AG09319 (cell line): Measurements from ENCODE around the gene ABCD1.
"Not testable (repeated sequence)": the region's sequence is repeated elsewhere in the genome, so short reads cannot be mapped to it uniquely, and the experiment has no call there.

Source experiments
- DNase-seq: peaks from one replicate; pipeline ENCODE4 v3.0.0-alpha.2; 2010; ENCODE audit warnings: low read depth; ENCODE audit errors: extremely low read depth
- CTCF ChIP-seq: IDR thresholded peaks from 2 replicates; pipeline ENCODE4 v1.5.1; 2011; ENCODE audit warnings: low read depth, mild to moderate bottlenecking, inconsistent platforms, low read length, moderate library complexity

ABCD1 gene

DNA sequence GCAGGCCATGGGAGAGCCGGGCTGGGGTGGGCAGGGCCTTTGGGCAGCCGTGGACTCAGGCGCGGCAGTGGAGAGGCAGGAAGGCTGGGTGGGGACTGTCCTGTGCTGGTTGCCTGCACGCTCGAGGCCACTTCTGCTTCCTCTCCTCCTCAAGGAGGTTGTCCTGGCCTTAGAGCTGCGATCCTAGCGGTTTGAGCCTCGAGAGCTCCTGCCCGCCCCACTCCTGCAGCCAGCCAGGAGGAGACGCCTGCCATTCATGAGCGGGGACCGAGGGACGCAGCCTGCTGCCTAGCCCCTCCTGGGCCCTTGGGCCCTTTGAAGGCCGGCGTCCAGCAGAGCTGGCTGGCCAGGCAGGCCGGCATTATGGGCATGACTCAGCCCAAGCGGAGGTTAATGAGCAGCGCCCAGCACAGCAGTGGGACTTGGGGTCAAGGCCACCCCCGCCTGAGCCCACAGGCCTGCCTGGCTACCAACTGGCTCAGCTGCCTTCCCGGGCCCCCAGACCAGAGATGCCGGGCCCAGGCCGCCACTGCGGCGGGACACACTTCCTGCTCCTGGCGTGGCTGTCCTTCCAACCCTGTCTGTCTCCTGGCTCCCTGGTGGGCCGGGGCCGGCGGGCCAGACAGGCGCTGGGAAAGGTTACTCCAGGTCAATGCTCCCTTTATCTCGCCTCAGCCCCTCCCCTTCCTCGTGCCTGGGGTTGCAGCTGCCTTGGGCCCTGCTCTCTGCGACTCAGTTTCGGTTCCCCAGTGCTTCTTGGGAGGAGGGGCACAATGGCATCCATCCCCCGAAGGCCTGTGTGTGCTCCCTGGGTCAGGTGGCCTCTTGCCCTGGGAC lies 1.8 kb downstream of the ABCD1 start:
- no peak for DNase-seq
- TF ChIP-seq CTCF: no peak

DNA sequence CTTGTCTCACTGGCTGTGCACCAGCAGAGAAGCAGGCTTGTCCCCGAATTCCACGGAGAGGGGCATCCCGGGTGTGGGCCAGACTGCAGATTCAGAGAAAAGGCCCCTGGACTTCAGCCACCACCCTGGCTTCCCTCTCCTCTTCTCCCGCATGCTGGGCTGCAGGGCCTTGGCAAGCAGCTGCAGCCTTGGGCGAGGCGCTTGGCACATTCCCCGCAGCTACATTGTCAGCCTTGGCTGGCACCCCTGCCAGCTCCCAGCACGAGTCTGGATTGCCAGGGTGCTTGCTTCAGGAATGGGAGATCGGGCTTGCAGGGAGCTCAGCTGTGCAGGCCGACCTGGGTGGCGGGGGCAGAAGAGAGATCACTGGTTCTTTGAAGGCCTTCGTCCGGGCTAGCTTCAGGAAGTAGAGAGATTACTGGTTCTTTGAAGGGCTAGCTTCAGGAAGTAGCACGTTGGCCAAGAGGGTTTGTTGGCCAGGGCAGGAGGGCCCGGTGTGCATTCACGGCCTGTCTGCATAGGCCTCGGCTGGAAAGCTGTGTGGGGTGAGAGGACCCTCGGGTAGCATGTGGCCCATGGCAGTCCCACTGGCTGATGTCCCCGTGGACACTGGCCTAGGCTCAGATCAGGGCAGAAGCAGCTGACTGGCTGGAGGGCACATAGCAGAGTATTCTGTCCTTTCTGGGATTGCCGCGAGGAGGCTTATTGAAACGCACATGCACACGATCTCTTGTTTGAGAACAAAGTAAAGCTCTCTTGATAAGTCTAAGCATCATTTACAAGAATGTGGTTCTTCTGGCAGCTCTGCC lies 2.7 kb downstream of the ABCD1 start:
- DNase-seq: no peak
- no peak for TF ChIP-seq CTCF

DNA sequence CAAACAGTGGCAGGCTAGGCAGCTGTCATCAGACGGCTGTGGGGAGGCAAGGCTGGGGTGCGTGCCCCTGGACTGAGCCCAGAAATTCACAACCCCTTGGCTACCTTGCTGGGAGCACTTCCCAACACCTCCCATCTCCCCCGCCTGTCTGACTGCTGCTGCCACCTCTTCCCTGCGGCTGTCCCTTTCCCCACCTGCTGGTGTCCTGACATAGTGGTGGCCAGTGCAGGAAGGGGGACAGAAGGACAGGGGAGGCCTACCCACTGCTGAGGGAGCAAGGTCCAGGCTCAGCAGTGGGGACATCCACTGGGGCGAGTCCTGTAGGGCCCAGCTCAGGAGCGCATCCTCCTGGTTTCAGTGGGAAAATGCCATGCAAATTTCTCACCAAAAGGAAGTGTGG lies 3.4 kb downstream of the ABCD1 start:
- no peak for DNase-seq
- no peak for TF ChIP-seq CTCF

DNA sequence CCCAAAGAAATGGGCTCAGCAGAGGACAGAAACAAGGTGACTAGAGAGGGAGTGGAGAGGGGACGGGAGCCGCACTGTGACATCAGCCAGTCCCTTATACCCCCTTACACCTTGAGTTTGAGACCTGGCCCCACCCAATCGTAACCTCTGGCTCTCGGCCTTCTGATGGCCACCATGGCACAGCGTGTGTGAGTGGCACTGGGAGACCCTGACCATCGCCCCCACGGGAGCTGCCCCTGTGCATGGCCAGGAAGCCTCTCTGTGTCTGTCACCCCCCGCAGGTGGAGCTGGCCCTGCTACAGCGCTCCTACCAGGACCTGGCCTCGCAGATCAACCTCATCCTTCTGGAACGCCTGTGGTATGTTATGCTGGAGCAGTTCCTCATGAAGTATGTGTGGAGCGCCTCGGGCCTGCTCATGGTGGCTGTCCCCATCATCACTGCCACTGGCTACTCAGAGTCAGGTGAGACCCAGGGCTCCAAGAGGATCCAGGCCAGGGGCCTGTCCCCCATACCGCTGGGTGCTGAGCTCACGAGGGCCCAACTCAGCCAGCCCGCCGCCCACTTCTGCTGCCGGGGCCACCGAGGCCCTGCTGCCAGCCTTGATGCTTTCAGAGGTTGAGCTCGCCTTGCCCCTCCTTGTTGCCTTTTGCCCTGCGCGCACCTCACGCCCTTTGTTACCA lies 4.4 kb downstream of the ABCD1 start:
- DNase-seq: no peak
- TF ChIP-seq CTCF: no peak

DNA sequence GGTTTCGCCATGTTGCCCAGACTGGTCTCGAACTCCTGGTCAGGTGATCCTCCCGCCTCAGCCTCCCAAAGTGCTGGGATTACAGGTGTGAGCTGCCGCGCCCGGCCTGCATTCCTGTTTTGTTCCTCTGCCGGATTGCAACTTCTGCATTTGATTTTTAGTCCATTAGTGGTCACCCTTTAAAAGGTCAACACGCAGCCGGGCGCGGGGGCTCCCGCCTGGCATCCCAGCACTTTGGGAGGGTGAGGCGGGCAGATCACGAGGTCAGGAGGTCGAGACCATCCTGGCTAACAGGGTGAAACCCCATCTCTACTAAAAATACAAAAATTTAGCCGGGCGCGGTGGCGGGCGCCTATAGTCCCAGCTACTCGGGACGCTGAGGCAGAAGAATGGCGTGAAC lies 5.5 kb downstream of the ABCD1 start:
- DNase-seq: not testable (repeated sequence)

DNA sequence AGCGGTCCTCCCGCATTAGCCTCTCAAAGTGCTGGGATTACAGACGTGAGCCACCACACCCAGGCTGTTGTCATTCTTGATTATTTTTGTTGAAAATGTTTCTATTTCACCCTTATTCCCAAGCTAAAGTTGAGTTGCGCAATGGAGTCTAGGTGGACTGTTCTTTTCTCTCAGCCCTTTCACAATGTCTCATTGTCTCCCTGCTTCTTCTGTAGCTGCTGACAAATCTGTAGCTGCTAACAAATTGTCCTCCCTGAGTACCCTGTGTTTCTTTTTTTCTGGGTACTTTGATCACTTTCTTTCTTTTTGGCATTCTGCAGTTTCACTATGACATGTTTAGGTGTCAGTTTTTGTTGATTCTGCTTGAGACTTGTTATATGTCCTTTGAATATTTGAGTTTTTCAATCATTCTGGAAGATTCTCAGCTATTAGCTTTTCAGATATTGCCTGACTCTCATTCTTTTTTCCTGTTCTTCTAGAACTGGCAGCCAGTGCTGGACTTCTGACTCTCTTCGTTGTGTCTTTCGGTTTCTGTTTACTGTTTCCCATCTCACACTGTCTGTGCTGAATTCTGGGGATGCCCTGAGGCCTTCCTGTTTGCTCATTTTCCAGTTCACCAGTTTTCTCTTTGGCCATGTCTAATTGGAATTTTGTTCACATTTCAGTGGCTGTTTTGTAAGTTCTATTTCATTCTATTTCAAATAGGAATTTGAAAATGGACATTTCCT lies 6.6 kb downstream of the ABCD1 start:
- no peak for DNase-seq
- TF ChIP-seq CTCF: no peak

DNA sequence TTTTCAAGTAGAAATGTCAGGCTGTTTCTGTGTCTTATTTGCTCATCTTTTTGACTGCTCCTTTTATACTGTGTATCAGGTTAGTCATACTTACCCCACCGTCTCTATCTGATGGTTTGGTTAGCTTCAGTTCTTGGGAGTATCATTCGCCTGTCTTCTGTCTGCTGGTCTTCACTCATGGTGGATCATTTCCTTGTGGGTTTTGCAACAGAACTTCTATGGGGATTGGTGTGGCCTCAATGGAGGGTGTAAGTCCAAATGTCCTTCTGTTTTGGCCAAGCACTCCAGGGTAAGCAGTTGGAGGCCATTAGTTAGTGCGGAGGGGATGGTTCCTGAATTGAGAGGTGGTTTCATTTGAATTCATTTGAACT lies 7.2 kb downstream of the ABCD1 start:
- no peak for DNase-seq
- TF ChIP-seq CTCF: no peak
